Stimulated activated CD8-positive, alpha-beta memory T cell treated with anti-CD3 and anti-CD28 coated beads, Interleukin-15, amount 100 ng/mL, for 24 hours (primary cell): ENCODE results near the gene DDIT4.
"Not testable (repeated sequence)": the region's sequence is repeated elsewhere in the genome, so short reads cannot be mapped to it uniquely, and the experiment has no call there.

Source experiments
- DNase-seq: peaks from one replicate; pipeline ENCODE4 v3.0.0-alpha.2; 2020; ENCODE audit warnings: low read depth

DDIT4 gene

DNA sequence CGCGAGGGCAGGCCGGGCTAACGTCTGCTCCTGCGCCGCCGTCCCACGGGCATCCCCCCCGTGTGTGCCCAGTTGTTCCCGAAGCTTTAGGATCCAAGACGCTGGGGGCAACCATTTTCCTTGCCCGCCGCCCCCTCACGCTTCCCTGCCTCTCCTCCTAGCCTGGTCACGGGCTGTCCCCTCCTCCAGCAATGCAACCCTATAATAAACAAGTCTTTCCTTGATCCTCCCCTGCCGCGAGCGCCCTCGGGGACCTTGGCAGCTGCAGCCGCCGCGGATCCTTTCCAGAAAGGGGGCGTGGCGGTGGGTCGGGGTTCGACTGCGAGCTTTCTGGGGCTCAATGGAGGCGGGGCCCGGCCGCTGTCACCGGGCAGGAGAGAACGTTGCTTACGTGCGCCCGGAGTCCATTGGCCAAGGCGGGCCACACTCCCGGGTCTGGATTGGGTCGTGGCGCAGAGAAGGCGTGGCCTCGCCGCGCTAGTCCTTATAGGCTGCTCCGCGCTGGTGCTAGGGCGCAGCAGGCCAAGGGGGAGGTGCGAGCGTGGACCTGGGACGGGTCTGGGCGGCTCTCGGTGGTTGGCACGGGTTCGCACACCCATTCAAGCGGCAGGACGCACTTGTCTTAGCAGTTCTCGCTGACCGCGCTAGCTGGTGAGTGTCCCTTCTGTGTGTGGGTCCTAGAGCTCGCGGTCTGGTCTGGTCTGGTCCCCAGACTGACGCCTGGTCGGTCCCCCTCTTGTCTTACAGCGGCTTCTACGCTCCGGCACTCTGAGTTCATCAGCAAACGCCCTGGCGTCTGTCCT, at the start of gene DDIT4:
Gene DDIT4 (plus strand): TSS at position 515 of the 803 bp plus-strand sequence. CDS start 293 bp downstream, outside the sequence.
- peak; percentile 94 for DNase-seq

DNA sequence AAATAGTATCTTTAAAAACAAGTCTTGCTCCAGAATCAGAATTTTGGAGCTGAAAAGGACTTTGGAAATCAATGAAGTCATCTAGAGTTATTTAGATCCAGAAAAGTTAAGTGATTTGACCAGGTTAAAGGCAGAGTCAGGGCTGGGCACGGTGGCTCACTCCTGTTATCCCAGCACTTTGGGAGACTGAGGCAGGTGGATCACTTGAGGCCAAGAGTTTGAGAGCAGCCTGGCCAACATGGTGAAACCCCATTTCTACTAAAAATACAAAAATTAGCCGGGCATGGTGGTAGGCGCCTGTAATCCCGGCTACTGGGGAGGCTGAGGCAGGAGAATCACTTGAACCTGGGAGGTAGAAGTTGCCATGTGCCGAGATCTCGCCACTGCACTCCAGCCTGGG, 49.5 kb upstream of the DDIT4 start:
- not testable (repeated sequence) for DNase-seq

- no peak for DNase-seq
Observed at GRCh38 chr10:72226418-72227027, 47.2 kb upstream of the DDIT4 start.

GRCh38 chr10:72227826-72228225, 45.9 kb upstream of the DDIT4 start:
- DNase-seq, result no peak

DNA sequence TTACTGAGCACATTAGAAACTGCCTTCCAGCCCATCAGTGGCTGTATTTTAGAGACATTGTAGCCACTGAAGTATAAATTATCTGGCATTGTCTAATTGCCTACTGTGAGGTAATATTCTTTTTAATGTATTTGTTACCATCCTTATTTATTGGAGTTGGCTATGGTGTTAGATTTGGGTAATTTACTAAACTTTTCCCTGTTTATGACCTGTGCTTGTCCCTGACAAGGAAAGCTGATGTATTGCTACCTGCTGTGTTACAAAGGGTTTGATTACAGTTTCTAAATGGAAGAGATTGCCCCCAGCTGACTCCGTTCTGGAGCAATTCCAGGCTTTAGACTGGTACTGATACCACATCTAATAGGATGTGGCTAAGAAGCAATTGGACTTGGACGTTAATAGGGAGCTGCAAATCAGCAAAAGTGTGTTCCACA, 45.4 kb upstream of the DDIT4 start:
- no peak for DNase-seq

GRCh38 chr10:72229261-72230251, 44.2 kb upstream of the DDIT4 start:
- no peak for DNase-seq

DNA sequence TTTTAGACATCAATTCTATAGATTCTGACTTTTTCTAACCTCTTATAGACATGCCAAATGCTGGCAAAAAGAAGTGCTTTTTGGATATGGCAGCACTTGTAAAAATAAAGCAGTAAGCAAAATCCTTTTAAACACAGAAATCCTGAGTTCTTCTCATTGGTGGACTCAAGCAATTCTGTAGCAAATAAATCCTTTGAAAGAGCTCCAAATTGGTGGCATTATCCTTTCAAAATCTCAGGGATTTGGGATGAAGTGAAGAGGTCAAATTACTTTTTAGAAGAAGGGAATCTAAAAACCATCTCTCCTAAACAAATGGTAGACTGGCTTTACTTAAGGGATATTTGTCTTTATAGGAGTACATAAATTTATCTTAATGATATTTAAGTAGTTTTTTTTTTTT, 40.1 kb upstream of the DDIT4 start:
- no peak for DNase-seq

DNA sequence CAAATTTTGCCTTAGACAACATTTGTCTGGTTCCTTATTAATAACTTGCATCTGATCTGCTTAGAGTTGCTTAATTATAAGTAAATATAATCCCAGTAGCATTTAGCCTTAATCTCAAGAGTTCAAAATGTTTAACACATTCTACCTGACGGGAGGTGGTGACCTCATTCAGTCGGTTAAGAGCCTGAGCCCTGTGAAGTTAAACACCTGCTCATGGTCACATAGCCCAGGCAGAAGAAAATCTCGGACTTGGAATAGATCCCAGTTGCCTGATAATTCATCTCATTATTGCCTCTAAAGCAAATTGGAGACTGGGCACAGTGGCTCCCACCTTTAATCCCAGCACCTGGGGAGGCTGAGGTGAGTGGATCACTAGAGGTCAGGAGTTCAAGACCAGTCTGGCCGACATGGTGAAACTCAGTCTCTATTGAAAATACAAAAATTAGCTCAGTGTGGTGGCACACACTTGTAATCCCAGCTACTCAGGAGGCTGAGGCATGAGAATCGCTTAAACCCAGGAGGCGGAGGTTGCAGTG, 39.1 kb upstream of the DDIT4 start:
- no peak for DNase-seq

DNA sequence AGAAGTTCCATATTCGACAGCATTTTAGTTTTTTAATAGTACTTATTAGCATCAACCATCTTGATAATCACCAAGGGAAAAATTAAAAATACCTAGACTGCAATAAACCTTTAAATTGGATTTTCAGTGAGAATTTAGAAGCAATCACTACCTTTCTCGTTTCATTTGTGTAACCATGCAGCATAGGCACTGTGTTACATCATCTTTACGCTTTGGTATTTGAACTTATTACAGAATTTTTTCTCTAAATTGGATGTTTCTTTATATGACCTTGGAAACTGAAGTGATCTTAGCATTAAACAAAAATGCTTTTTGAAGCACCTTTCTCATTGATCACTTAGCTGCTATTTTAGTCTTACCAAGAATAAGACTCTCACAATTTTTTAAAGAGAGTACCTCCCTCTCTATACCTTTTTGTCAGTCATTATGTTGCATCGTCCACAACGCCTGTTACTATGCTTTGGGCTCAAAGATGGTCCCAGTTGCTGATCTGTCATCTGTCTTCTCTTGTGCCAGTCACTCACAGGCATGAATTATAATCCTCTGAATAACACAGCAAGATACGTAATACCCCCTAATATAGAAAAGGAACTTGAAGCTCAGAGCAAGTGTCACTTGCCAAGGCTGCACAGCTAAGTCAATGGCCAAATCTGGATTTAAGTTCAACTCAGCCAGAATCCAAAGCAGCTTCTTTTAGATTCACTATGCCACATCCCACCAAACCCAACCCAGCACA, 38.0 kb upstream of the DDIT4 start:
- DNase-seq, result no peak

GRCh38 chr10:72238392-72239175, 35.1 kb upstream of the DDIT4 start:
- no peak for DNase-seq

- no peak for DNase-seq
Observed at GRCh38 chr10:72239409-72239808, 34.3 kb upstream of the DDIT4 start.

DNA sequence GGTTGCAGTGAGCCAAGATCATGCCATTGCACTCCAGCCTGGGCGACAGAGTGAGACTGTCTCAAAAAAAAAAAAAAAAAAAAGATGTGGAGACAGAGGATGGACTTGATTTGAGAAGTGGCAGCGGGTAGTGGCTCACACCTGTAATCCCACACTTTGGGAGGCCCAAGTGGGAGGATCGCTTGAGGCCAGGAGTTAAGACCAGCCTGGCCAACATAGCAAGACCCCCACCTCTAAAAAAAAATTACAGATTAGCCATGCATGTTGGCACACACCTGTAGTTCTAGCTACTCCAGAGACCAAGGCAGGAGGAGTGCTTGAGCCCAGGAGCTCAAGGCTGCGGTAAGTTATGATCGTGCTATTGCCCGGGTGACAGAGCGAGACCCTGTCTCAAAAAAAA, 33.4 kb upstream of the DDIT4 start:
- no peak for DNase-seq

- no peak for DNase-seq
Observed at GRCh38 chr10:72241691-72242252, 32.0 kb upstream of the DDIT4 start.

DNA sequence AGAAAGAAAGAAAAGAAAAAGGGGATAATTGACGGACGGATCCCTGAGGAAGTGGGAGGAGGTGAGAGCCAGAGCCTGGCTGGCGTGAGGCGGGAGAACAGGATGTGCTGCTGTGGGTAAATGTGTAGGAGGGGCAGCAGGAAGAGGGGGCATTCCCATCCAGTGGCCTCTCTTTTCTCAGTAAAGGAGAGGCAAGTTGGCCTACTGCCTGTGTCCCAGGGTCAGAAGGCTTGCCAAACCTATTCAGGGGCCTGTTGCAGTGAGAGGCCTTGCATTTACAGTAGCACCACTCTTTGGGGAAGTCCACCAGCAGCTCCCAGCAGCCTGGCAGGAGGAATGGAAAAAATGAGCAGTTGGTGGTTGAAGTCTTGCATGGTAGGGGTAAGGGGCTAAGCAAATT, 31.0 kb upstream of the DDIT4 start:
- no peak for DNase-seq

- no peak for DNase-seq
Observed at GRCh38 chr10:72243822-72244437, 29.8 kb upstream of the DDIT4 start.

DNA sequence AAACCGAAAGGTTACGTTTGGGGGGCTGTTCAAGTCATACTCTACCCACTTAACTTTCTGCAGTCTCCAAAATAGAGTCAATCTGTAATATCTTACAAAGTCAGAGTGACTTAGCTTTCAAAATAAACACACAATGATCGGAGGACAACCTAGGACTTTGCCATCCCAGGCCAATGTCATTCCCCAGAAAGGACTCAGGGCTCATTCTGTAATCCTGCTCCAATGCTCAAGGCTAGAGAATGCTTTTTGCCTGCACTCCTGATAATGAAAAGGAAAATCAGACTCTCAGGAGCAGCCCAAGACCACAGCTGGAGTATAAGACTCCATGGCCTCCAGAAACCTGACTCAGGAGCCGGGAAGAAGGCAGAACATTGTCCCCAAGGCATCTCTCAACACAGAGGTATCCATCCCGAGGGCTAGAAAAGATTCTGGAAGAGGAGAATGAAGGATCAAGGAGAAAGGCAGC, 29.1 kb upstream of the DDIT4 start:
- DNase-seq, result no peak

GRCh38 chr10:72245949-72246525, 27.7 kb upstream of the DDIT4 start:
- DNase-seq, result no peak

GRCh38 chr10:72248468-72249151, 25.1 kb upstream of the DDIT4 start:
- no peak for DNase-seq
